ENCODE data around the gene RBCK1.

DNA sequence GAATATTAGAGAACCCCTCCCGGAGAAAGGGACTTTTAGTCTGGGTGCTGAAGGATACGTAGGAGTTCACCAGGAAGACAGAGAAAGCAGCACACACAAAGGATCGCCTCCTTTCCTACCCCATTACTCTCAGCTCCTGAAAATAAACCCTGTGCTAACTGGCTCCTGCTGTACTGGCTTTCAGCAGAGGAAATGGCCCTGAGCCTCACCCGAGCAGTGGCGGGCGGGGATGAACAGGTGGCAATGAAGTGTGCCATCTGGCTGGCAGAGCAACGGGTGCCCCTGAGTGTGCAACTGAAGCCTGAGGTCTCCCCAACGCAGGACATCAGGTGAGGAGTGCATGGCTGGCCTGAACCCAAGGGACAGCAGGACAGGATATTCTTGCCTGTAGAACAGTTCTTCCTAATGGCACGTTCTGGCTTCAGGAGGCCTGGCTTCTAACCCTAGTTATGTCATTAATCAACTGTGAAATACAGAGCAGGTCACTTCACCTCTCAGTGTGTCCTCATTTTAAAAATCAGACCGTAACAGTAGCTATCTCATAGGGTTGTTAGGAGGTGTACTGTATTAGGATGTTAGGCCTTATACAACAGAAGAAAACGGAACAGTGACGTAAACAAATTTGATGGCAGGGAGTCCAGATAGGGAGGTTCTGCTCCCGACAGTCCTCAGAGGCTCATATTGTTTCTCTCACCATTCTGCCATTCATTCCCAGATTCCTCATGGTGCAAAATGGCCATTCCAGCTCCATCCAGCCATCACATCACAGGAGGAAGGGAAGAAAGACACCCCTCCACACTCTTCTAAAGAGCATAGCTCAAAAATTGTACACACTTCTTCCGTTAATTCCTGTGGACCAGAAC lies 1.8 kb downstream of the RBCK1 start:
- TF ChIP-seq, protein P1, sequence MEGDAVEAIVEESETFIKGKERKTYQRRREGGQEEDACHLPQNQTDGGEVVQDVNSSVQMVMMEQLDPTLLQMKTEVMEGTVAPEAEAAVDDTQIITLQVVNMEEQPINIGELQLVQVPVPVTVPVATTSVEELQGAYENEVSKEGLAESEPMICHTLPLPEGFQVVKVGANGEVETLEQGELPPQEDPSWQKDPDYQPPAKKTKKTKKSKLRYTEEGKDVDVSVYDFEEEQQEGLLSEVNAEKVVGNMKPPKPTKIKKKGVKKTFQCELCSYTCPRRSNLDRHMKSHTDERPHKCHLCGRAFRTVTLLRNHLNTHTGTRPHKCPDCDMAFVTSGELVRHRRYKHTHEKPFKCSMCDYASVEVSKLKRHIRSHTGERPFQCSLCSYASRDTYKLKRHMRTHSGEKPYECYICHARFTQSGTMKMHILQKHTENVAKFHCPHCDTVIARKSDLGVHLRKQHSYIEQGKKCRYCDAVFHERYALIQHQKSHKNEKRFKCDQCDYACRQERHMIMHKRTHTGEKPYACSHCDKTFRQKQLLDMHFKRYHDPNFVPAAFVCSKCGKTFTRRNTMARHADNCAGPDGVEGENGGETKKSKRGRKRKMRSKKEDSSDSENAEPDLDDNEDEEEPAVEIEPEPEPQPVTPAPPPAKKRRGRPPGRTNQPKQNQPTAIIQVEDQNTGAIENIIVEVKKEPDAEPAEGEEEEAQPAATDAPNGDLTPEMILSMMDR (IDR thresholded peaks at IDR 0.05; ENCODE audit: borderline replicate concordance, extremely low read depth, low read length, poor library complexity, severe bottlenecking): no peak
- TF ChIP-seq EZH2 (IDR thresholded peaks at IDR 0.05; ENCODE audit: borderline replicate concordance, low read depth, low read length, severe bottlenecking): no peak

Measured in DND-41 (cell line).